IMR-90 (cell line): Measurements from ENCODE around the gene NRARP. TPM values are rescaled to one million over a fixed set of nuclear protein-coding genes. Genes with fewer than 3 reads are reported as not detected.

ENCODE experiments used
- ATAC-seq: fragments of 200-7000 bp; cut with Tn5 transposase; 2 replicates; pipeline ENCODE4 v1.9.1; 2020; ENCODE audit warnings: low read depth, mild to moderate bottlenecking, moderate library complexity
- BruUV-seq: library from RNA; stranded (reverse); fragments of 400-500 nt; replicated peaks from 2 replicates; lab custom pipeline; 2021; lab: Mats Ljungman, UMichigan
- CTCF ChIA-PET: fragments of 300-600 bp; formaldehyde crosslinking; extraction: SDS; loops from one replicate; lab custom pipeline; 2021; ENCODE audit warnings: antibody characterized with exemption; lab: Yijun Ruan, JAX
- POLR2A ChIA-PET: fragments of 300-600 bp; sonication (Branson Sonifier 250); formaldehyde crosslinking; loops from one replicate; lab custom pipeline; 2022; ENCODE audit warnings: antibody characterized with exemption; ENCODE audit not compliant: unreplicated experiment; lab: Charles Lee
- DNase-seq: peaks from one replicate; pipeline ENCODE4 v3.0.0; 2013
- H2AFZ ChIP-seq: replicated peaks from 2 replicates; pipeline ENCODE3; 2013; ENCODE audit warnings: low read length, mild to moderate bottlenecking; ENCODE audit not compliant: poor library complexity
- H2AK5ac ChIP-seq: 2 replicates; pipeline ENCODE4 v1.6.1; 2013; ENCODE audit warnings: low read depth, low read length, inconsistent platforms
- H2AK9ac ChIP-seq: replicated peaks from 2 replicates; pipeline ENCODE3; 2013; ENCODE audit warnings: mild to moderate bottlenecking, low read depth, low read length, moderate library complexity; ENCODE audit not compliant: poor library complexity
- H2BK120ac ChIP-seq: 2 replicates; pipeline ENCODE4 v1.6.1; 2013; ENCODE audit warnings: low read depth, low read length, inconsistent platforms
- H2BK15ac ChIP-seq: 3 replicates; pipeline ENCODE4 v1.6.1; 2013; ENCODE audit warnings: low read depth, low read length, inconsistent platforms
- H2BK20ac ChIP-seq: 2 replicates; pipeline ENCODE4 v1.6.1; 2013; ENCODE audit warnings: low read depth, mild to moderate bottlenecking, inconsistent platforms, low read length, moderate library complexity
- H2BK5ac ChIP-seq: 2 replicates; pipeline ENCODE4 v1.6.1; 2013; ENCODE audit warnings: mild to moderate bottlenecking, low read depth, low read length, inconsistent platforms; ENCODE audit not compliant: poor library complexity, severe bottlenecking
- H3K14ac ChIP-seq: replicated peaks from 2 replicates; pipeline ENCODE4 v1.6.1; 2013; ENCODE audit warnings: low read depth, low read length, inconsistent platforms
- H3K18ac ChIP-seq: 2 replicates; pipeline ENCODE4 v1.6.1; 2013; ENCODE audit warnings: low read depth, low read length, control low read depth
- H3K23ac ChIP-seq: 2 replicates; pipeline ENCODE4 v1.6.1; 2013; ENCODE audit warnings: low read depth, low read length, inconsistent platforms
- H3K27ac ChIP-seq: 2 replicates; pipeline ENCODE4 v1.5.1; 2013; ENCODE audit warnings: mild to moderate bottlenecking, control low read depth, low read length; ENCODE audit not compliant: insufficient read depth
- H3K27me3 ChIP-seq: 2 replicates; pipeline ENCODE4 v1.6.1; 2013; ENCODE audit warnings: low read length; ENCODE audit not compliant: control insufficient read depth, insufficient read depth
- H3K36me3 ChIP-seq: 2 replicates; pipeline ENCODE4 v1.6.1; 2013; ENCODE audit warnings: low read length, mixed read lengths; ENCODE audit not compliant: control insufficient read depth, insufficient read depth
- H3K4ac ChIP-seq: 2 replicates; pipeline ENCODE4 v1.6.1; 2013; ENCODE audit warnings: low read depth, low read length, inconsistent platforms
- H3K4me1 ChIP-seq: 2 replicates; pipeline ENCODE4 v1.6.1; 2013; ENCODE audit warnings: low read length, mixed read lengths; ENCODE audit not compliant: control insufficient read depth, insufficient read depth
- H3K4me2 ChIP-seq: 2 replicates; pipeline ENCODE4 v1.6.1; 2013; ENCODE audit warnings: low read depth, mild to moderate bottlenecking, control low read depth, low read length, moderate library complexity
- H3K4me3 ChIP-seq: 2 replicates; pipeline ENCODE4 v1.5.1; 2013; ENCODE audit warnings: low read depth, mild to moderate bottlenecking, control low read depth, low read length, moderate library complexity; ENCODE audit not compliant: insufficient read depth
- H3K56ac ChIP-seq: 2 replicates; pipeline ENCODE4 v1.6.1; 2013; ENCODE audit warnings: low read length, inconsistent platforms; ENCODE audit not compliant: insufficient read depth; ENCODE audit errors: extremely low read depth
- H3K79me1 ChIP-seq, 2 experiments: 2 replicates each; pipeline ENCODE4 v1.6.1; 2013; ENCODE audit warnings: low read length in 2 of 2, inconsistent platforms in 1 of 2, low read depth in 1 of 2
- H3K9ac ChIP-seq: 2 replicates; pipeline ENCODE4 v1.6.1; 2013; ENCODE audit warnings: low read depth, low read length, control low read depth
- H3K9me1 ChIP-seq: 2 replicates; pipeline ENCODE4 v1.6.1; 2013; ENCODE audit warnings: low read length, inconsistent platforms; ENCODE audit not compliant: insufficient read depth
- H3K9me3 ChIP-seq: 2 replicates; pipeline ENCODE4 v1.6.1; 2013; ENCODE audit warnings: low read length; ENCODE audit not compliant: control insufficient read depth, insufficient read depth
- H4K20me1 ChIP-seq: 2 replicates; pipeline ENCODE4 v1.6.1; 2013; ENCODE audit warnings: low read length, inconsistent platforms; ENCODE audit not compliant: insufficient read depth
- H4K5ac ChIP-seq: 2 replicates; pipeline ENCODE4 v1.6.1; 2013; ENCODE audit warnings: mild to moderate bottlenecking, low read depth, low read length, control low read depth
- H4K8ac ChIP-seq, 2 experiments: 2 replicates each; pipeline ENCODE4 v1.6.1; 2013; ENCODE audit warnings: low read depth in 2 of 2, low read length in 2 of 2, control low read depth in 1 of 2, inconsistent platforms in 1 of 2
- H4K91ac ChIP-seq: 2 replicates; pipeline ENCODE4 v1.6.1; 2013; ENCODE audit warnings: low read depth, low read length, inconsistent platforms; ENCODE audit not compliant: insufficient read depth
- BHLHE40 ChIP-seq: fragments of 150-350 bp; IDR thresholded peaks from 2 replicates; pipeline ENCODE4 v1.6.1; 2016; ENCODE audit warnings: mild to moderate bottlenecking, low read depth, low read length
- CEBPB ChIP-seq: IDR thresholded peaks from 2 replicates; pipeline ENCODE4 v1.6.1; 2012; ENCODE audit warnings: low read depth, low read length, improper control_type of control experiment
- CHD1 ChIP-seq: IDR thresholded peaks from 2 replicates; pipeline ENCODE4 v1.6.1; 2012; ENCODE audit warnings: low read depth, low read length, improper control_type of control experiment
- FOS ChIP-seq: fragments of 150-350 bp; IDR thresholded peaks from 2 replicates; pipeline ENCODE4 v1.6.1; 2016; ENCODE audit warnings: low read depth, low read length
- MXI1 ChIP-seq: IDR thresholded peaks from 2 replicates; pipeline ENCODE4 v1.6.1; 2012; ENCODE audit warnings: low read depth, mild to moderate bottlenecking, low read length, moderate library complexity, borderline replicate concordance
- NFE2L2 ChIP-seq: fragments of 150-350 bp; IDR thresholded peaks from 2 replicates; pipeline ENCODE4 v1.6.1; 2016; ENCODE audit warnings: low read depth, mild to moderate bottlenecking, low read length
- POLR2A ChIP-seq: IDR thresholded peaks from 2 replicates; pipeline ENCODE4 v1.6.1; 2012; ENCODE audit warnings: mild to moderate bottlenecking, low read depth, low read length
- RAD21 ChIP-seq: IDR thresholded peaks from 2 replicates; pipeline ENCODE4 v1.6.1; 2012; ENCODE audit warnings: low read length, improper control_type of control experiment
- RCOR1 ChIP-seq: IDR thresholded peaks from 2 replicates; pipeline ENCODE4 v1.6.1; 2012; ENCODE audit warnings: mild to moderate bottlenecking, low read length, improper control_type of control experiment; ENCODE audit not compliant: insufficient replicate concordance
- SMC3 ChIP-seq: fragments of 150-350 bp; IDR thresholded peaks from 2 replicates; pipeline ENCODE4 v1.6.1; 2016; ENCODE audit warnings: low read depth, mild to moderate bottlenecking, antibody characterized with exemption, low read length, moderate library complexity
- USF2 ChIP-seq: fragments of 150-350 bp; IDR thresholded peaks from 2 replicates; pipeline ENCODE4 v1.6.1; 2017; ENCODE audit warnings: mild to moderate bottlenecking, antibody characterized with exemption, low read length, low read depth
- WGBS, 2 experiments: methylation state at CpG; one replicate each; pipeline versions ENCODE4 v1.1.5 to v1.1.7; 2013; ENCODE audit warnings: missing lambda C conversion rate in 2 of 2; ENCODE audit not compliant: insufficient read length in 1 of 2; ENCODE audit errors: extremely low coverage in 2 of 2; 5-methylcytosine and 5-hydroxymethylcytosine counted together
- dilution Hi-C: fragments of 300-500 bp; cut with HindIII; formaldehyde crosslinking; loops from one replicate; pipeline ENCODE4 v1.14.3; 2018; ENCODE audit warnings: low sequenced_read_pairs; ENCODE audit not compliant: unreplicated experiment
- in situ Hi-C: fragments of 300-500 bp; cut with MboI; formaldehyde crosslinking; loops from 3 replicates; pipeline ENCODE4 v1.14.3; 2019; ENCODE audit warnings: low sequenced_read_pairs, inconsistent platforms, mixed read lengths
- intact Hi-C: fragments of 100-400 bp; cut with micrococcal nuclease; formaldehyde crosslinking; loops from 2 replicates; pipeline ENCODE4 v1.10.0; 2022
- polyA plus RNA-seq, 3 experiments: library from polyadenylated mRNA; depleted of rRNA; stranded (reverse); fragments of >200 nt; gene quantifications; 2 replicates each; pipeline ENCODE4 v1.2.3, GENCODE V29; 2012; ENCODE audit warnings: low replicate concordance in 1 of 3
- total RNA-seq: library from RNA; depleted of rRNA; stranded (reverse); fragments of >200 nt; gene quantifications from 2 replicates; pipeline ENCODE4 v1.2.3, GENCODE V29; 2012

Gene NRARP
- total and polyA plus RNA-seq, 2 of the 4 experiments (the other 2 are of a cell fraction): 0.15 TPM; not detected in 1

- ATAC-seq: no peak
- peaks cover 14% of the 10 kb centered on the region for H3K9me3 ChIP-seq
- CTCF ChIA-PET: no interaction called here
Measured at GRCh38 chr9:137347928-137348327, 45.9 kb upstream of the NRARP start.

More at GRCh38 chr9:137347928-137348327, 45.9 kb upstream of the NRARP start:
- POLR2A ChIA-PET: no interaction called here
- Histone ChIP-seq H2BK20ac (no peak overlapping the region), H3K4me1 (no peaks in the 10 kb centered on the region), H4K91ac (no peak overlapping the region), H3K9me1 (no peaks in the 10 kb centered on the region), H3K23ac (no peak overlapping the region), H4K8ac (no peak overlapping the region), H4K20me1 (no peaks in the 10 kb centered on the region), H2BK120ac (no peak overlapping the region), H3K4me3 (no peak overlapping the region), H2AK9ac (no peak overlapping the region), H4K5ac (no peak overlapping the region), H3K56ac (no peak overlapping the region), H3K36me3 (peaks cover 2% of the 10 kb centered on the region; the same call in 1 of the 2 replicates), H3K27me3 (no peaks in the 10 kb centered on the region), H3K27ac (no peak overlapping the region), H2AK5ac (no peak overlapping the region), H2BK5ac (no peak overlapping the region), H2BK15ac (no peak overlapping the region), H3K4ac (no peak overlapping the region), H3K79me1 (no peaks in the 10 kb centered on the region), H3K18ac (no peak overlapping the region), H3K14ac (no peak overlapping the region), H3K9ac (no peak overlapping the region), H3K4me2 (no peak overlapping the region), H2AFZ (no peak overlapping the region)
- in situ Hi-C loops (no loop called here), dilution Hi-C loops (no loop called here), intact Hi-C loops (no loop called here)
- WGBS, 2 experiments: 96% methylated on average over 5 of the region's 13 CpGs; no CpG with 5 or more reads in 1 of the 2 experiments
- TF ChIP-seq USF2 (no peak), SMC3 (no peak), FOS (no peak), NFE2L2 (no peak), CEBPB (no peak), BHLHE40 (no peak), RCOR1 (no peak), CHD1 (no peak), RAD21 (no peak), MXI1 (no peak), POLR2A (no peak)
- BruUV-seq: no TSS peak
- DNase-seq: no peak
